Keratinocyte (primary cell): ENCODE data around the gene SLC39A11. TPM values are rescaled to one million over a fixed set of nuclear protein-coding genes. Genes with fewer than 3 reads are reported as not detected.

Experiments used
- DNase-seq: peaks from one replicate; pipeline ENCODE4 v3.0.0-alpha.2; 2011; ENCODE audit warnings: low read depth, missing footprints, low spot score
- FAIRE-seq: peaks from 2 replicates; lab custom pipeline; 2011; peaks lifted over from hg19 to GRCh38; lab: Jason Lieb, UNC
- H2AFZ ChIP-seq: 2 replicates; pipeline ENCODE4 v1.6.0; 2012; ENCODE audit warnings: low read length, control low read depth, inconsistent platforms; ENCODE audit not compliant: control insufficient read depth
- H3K27ac ChIP-seq: 2 replicates; pipeline ENCODE4 v1.5.1; 2011; ENCODE audit warnings: low read length; ENCODE audit not compliant: control insufficient read depth, insufficient read depth
- H3K27me3 ChIP-seq: 3 replicates; pipeline ENCODE4 v1.6.0; 2011; ENCODE audit warnings: low read length; ENCODE audit not compliant: control insufficient read depth, insufficient read depth; ENCODE audit errors: extremely low read depth
- H3K36me3 ChIP-seq, 2 experiments: 2 replicates in 1 of 2; 3 replicates in 1 of 2; pipeline ENCODE4 v1.5.1; 2011; ENCODE audit warnings: low read length in 2 of 2, mild to moderate bottlenecking in 1 of 2; ENCODE audit not compliant: control insufficient read depth in 2 of 2, insufficient read depth in 2 of 2; ENCODE audit errors: extremely low read depth in 1 of 2
- H3K4me1 ChIP-seq: 3 replicates; pipeline ENCODE4 v1.5.1; 2011; ENCODE audit warnings: low read length; ENCODE audit not compliant: control insufficient read depth, insufficient read depth; ENCODE audit errors: extremely low read depth
- H3K4me2 ChIP-seq: 3 replicates; pipeline ENCODE4 v1.6.0; 2011; ENCODE audit warnings: low read depth, low read length; ENCODE audit not compliant: control insufficient read depth, insufficient read depth; ENCODE audit errors: extremely low read depth
- H3K4me3 ChIP-seq, 3 experiments: fragments of 200-600 bp in 1 of 3; sonication (generic) in 1 of 3; 2 replicates in 2 of 3; 3 replicates in 1 of 3; pipeline ENCODE4 v1.5.1; 2011 to 2016; ENCODE audit warnings: low read length in 3 of 3, mild to moderate bottlenecking in 3 of 3, control low read depth in 2 of 3, inconsistent platforms in 1 of 3, low read depth in 1 of 3, mixed read lengths in 1 of 3, mixed run types in 1 of 3, moderate library complexity in 1 of 3; ENCODE audit not compliant: control insufficient read depth in 2 of 3, insufficient read depth in 2 of 3; ENCODE audit errors: extremely low read depth in 1 of 3
- H3K79me2 ChIP-seq: 2 replicates; pipeline ENCODE4 v1.6.0; 2012; ENCODE audit warnings: low read length; ENCODE audit not compliant: control insufficient read depth, insufficient read depth
- H3K9ac ChIP-seq: 3 replicates; pipeline ENCODE4 v1.6.0; 2011; ENCODE audit warnings: low read length; ENCODE audit not compliant: control insufficient read depth, insufficient read depth; ENCODE audit errors: extremely low read depth
- H3K9me1 ChIP-seq: 3 replicates; pipeline ENCODE4 v1.6.0; 2011; ENCODE audit warnings: low read length; ENCODE audit not compliant: control insufficient read depth, insufficient read depth; ENCODE audit errors: extremely low read depth
- H3K9me3 ChIP-seq: 2 replicates; pipeline ENCODE4 v1.5.1; 2012; ENCODE audit warnings: low read depth, low read length; ENCODE audit not compliant: control insufficient read depth
- H4K20me1 ChIP-seq: 3 replicates; pipeline ENCODE4 v1.6.0; 2011; ENCODE audit warnings: low read length; ENCODE audit not compliant: control insufficient read depth, insufficient read depth; ENCODE audit errors: extremely low read depth
- EZH2 ChIP-seq: IDR thresholded peaks from one replicate; pipeline ENCODE4 v1.6.1; 2012; ENCODE audit warnings: inconsistent platforms, mild to moderate bottlenecking, low read length, moderate library complexity
- dilution Hi-C: fragments of 300-500 bp; cut with MboI; formaldehyde crosslinking; loops from one replicate; pipeline ENCODE4 v1.7.0; 2020; ENCODE audit warnings: low sequenced_read_pairs; ENCODE audit not compliant: extremely low pct_ligation_motif_present
- polyA plus RNA-seq, 5 experiments: library from polyadenylated mRNA; depleted of rRNA in 3 of 5; stranded (reverse) in 3 of 5; stranded (forward) in 1 of 5; unstranded in 1 of 5; fragments of >200 nt; gene quantifications; 1 replicate in 1 of 5; 2 replicates in 3 of 5; 3 replicates in 1 of 5; pipeline versions ENCODE4 v1.2.1 to v1.2.3, GENCODE V29; 2011 to 2012; ENCODE audit warnings: missing spikeins in 2 of 5, low read depth in 1 of 5, low replicate concordance in 1 of 5
- TF ChIP-seq, protein P1 (sequence below), 3 experiments: IDR thresholded peaks in 1 of 3; conservative IDR thresholded peaks in 1 of 3; optimal IDR thresholded peaks in 1 of 3; 2 replicates in 2 of 3; 3 replicates in 1 of 3; pipeline versions ENCODE3 to v1.5.1; 2011; ENCODE audit warnings: low read length in 3 of 3, mild to moderate bottlenecking in 3 of 3, moderate library complexity in 2 of 3, control low read depth in 1 of 3, inconsistent platforms in 1 of 3; ENCODE audit not compliant: insufficient read depth in 2 of 3; ENCODE audit errors: extremely low read depth in 1 of 3

The SLC39A11 gene
- polyA plus RNA-seq, 1 donor (not counting 4 experiments of a cell fraction or from before 2014, with no cell fraction given), result 11.5 TPM

GRCh38 chr17:72804949-72805707 lies 287.4 kb downstream of the SLC39A11 start:
- no peaks in the 10 kb centered on the region for H3K9me3 ChIP-seq
- no peak overlapping the region for H3K4me2 ChIP-seq
- TF ChIP-seq, protein P1, sequence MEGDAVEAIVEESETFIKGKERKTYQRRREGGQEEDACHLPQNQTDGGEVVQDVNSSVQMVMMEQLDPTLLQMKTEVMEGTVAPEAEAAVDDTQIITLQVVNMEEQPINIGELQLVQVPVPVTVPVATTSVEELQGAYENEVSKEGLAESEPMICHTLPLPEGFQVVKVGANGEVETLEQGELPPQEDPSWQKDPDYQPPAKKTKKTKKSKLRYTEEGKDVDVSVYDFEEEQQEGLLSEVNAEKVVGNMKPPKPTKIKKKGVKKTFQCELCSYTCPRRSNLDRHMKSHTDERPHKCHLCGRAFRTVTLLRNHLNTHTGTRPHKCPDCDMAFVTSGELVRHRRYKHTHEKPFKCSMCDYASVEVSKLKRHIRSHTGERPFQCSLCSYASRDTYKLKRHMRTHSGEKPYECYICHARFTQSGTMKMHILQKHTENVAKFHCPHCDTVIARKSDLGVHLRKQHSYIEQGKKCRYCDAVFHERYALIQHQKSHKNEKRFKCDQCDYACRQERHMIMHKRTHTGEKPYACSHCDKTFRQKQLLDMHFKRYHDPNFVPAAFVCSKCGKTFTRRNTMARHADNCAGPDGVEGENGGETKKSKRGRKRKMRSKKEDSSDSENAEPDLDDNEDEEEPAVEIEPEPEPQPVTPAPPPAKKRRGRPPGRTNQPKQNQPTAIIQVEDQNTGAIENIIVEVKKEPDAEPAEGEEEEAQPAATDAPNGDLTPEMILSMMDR (optimal IDR thresholded peaks at IDR 0.05 in 1 of 3, IDR thresholded peaks at IDR 0.05 in 1 of 3, conservative IDR thresholded peaks at IDR 0.05 in 1 of 3; ENCODE audit: extremely low read depth in 1 of 3, insufficient read depth in 2 of 3, low read length in 3 of 3), result no peak
- TF ChIP-seq EZH2, result no peak
- H2AFZ ChIP-seq, result no peak overlapping the region
- H3K27me3 ChIP-seq, result no peaks in the 10 kb centered on the region
- H3K4me1 ChIP-seq, result no peaks in the 10 kb centered on the region
- H3K9me1 ChIP-seq, result no peaks in the 10 kb centered on the region
- no peaks in the 10 kb centered on the region for H4K20me1 ChIP-seq
- H3K9ac ChIP-seq, result no peak overlapping the region
- H3K4me3 ChIP-seq, result no peak overlapping the region
- dilution Hi-C loops, result no loop called here
- H3K36me3 ChIP-seq, result peaks cover 0 to 2% of the 10 kb centered on the region in 2 experiments
- no peak overlapping the region for H3K27ac ChIP-seq
- no peaks in the 10 kb centered on the region for H3K79me2 ChIP-seq
- DNase-seq, result no peak
- FAIRE-seq, result no peak

DNA sequence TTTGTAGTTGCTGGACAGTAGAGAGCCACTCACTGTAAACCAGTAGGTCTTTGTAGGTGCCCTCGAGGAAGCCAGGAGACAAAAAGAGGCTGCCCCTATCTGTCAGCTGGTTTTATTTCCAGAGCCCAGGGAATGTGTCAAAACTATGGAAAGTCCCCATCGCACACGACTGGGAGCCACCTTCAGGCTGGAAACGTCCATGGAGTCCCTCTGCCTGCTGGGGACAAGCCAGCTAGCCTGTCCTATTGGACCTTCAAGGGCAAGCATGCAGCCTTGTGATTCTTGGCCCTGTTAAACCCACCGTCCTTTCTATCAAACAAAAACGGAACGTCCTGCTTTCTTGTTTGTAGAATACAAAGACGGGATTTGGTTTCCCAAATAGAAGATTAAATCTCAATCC lies 289.8 kb downstream of the SLC39A11 start:
- no peaks in the 10 kb centered on the region for H3K79me2 ChIP-seq
- no peak overlapping the region for H3K9ac ChIP-seq
- no peak overlapping the region for H3K4me2 ChIP-seq
- dilution Hi-C loops, result no loop called here
- no peak for FAIRE-seq
- H3K9me1 ChIP-seq, result no peaks in the 10 kb centered on the region
- no peaks in the 10 kb centered on the region for H3K27me3 ChIP-seq
- no peak for TF ChIP-seq EZH2
- TF ChIP-seq, protein P1 (optimal IDR thresholded peaks at IDR 0.05 in 1 of 3, IDR thresholded peaks at IDR 0.05 in 1 of 3, conservative IDR thresholded peaks at IDR 0.05 in 1 of 3; ENCODE audit: extremely low read depth in 1 of 3, insufficient read depth in 2 of 3, low read length in 3 of 3), result no peak
- H3K9me3 ChIP-seq, result peaks cover 2% of the 10 kb centered on the region
- H3K4me1 ChIP-seq, result no peaks in the 10 kb centered on the region
- no peaks in the 10 kb centered on the region for H4K20me1 ChIP-seq
- DNase-seq, result no peak
- no peak overlapping the region for H3K27ac ChIP-seq
- H3K4me3 ChIP-seq, result no peak overlapping the region
- peaks cover 0 to 2% of the 10 kb centered on the region in 2 experiments for H3K36me3 ChIP-seq
- no peak overlapping the region for H2AFZ ChIP-seq
